Subcutaneous adipose tissue (tissue), 4 donors: ENCODE data around the gene CDPF1. TPM values are rescaled to one million over a fixed set of nuclear protein-coding genes. Genes with fewer than 3 reads are reported as not detected.

Experiments
- total RNA-seq, 4 donors: library from RNA; depleted of rRNA; stranded (reverse); fragments of >200 nt; gene quantifications; one replicate each; pipeline ENCODE4 v1.1.0, GENCODE V29; 2016
- TF ChIP-seq, protein P1 (sequence below): fragments of 450-650 bp; IDR thresholded peaks from one replicate; pipeline ENCODE4 v1.5.1; 2016; ENCODE audit warnings: low read depth, mild to moderate bottlenecking, control low read depth, antibody characterized with exemption, moderate library complexity

CDPF1 gene
- total RNA-seq, 4 donors from 2014 or later: 3.4 to 13.6 (median 9.2) TPM

DNA sequence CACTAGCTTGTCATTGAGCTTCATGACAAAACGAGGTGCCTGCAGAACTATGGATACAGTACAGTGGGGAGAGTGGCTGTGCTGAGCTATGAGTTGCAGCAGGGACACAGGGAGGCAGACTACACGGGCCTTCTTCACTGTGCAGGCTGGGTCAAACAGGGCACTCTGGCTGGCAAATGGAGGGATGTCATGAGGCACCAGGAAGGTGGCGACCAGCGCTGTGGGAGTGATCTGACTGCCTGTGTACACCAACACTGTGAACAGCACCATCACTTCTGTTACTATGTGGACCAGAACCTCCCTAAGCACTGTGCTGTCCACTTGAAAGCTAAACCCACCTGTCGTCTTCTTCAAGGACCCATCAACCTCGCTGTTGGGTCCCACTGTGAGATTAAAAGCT, 9.9 kb upstream of the CDPF1 start:
- TF ChIP-seq, protein P1, sequence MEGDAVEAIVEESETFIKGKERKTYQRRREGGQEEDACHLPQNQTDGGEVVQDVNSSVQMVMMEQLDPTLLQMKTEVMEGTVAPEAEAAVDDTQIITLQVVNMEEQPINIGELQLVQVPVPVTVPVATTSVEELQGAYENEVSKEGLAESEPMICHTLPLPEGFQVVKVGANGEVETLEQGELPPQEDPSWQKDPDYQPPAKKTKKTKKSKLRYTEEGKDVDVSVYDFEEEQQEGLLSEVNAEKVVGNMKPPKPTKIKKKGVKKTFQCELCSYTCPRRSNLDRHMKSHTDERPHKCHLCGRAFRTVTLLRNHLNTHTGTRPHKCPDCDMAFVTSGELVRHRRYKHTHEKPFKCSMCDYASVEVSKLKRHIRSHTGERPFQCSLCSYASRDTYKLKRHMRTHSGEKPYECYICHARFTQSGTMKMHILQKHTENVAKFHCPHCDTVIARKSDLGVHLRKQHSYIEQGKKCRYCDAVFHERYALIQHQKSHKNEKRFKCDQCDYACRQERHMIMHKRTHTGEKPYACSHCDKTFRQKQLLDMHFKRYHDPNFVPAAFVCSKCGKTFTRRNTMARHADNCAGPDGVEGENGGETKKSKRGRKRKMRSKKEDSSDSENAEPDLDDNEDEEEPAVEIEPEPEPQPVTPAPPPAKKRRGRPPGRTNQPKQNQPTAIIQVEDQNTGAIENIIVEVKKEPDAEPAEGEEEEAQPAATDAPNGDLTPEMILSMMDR: no peak

DNA sequence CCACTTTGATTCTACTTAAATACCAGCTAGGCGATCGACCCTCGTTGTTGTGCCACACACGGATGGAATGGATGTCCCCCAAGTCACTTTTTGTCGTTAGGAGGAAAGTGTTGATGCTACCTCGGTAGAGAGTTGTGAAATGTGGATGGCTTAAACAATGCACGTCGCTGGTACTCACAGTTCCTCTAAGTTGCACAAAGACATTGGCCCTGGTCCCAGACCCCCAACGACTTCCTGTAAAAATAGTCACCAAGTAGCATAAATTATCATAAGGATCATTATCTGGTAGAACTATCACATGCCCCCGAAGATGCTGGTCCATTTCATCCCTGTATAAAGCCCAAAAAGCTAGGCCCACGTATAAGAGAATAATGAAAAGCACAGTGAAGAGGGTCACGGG, 9.3 kb upstream of the CDPF1 start:
- TF ChIP-seq, protein P1: no peak

DNA sequence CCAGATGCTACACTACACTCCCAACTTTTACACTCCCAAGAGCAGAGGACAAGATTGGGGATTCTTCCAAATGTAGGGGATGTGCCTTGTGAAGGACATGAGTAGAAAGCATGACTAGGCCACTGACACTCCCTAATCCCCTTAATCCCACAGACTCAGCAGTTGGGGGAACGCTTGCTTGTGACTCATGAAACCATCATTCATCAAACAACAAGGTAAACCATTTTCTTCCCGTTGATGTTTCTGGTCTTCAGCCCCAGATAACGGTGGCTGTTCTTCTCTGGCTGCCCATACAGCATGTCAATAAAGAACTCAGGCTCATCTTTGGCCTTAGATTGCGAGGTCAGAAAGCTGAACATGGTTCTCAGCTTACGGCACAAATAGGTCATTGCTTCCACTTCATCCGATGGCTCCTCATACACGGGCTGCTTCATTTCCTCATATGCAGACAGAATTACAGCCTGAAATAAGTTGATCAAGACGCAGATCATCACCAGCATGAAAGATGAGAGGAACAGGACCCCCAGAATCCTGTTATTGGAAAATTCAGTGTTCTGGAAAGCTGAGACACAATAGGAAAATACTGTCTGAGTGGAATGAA, 6.4 kb upstream of the CDPF1 start:
- TF ChIP-seq, protein P1: no peak

DNA sequence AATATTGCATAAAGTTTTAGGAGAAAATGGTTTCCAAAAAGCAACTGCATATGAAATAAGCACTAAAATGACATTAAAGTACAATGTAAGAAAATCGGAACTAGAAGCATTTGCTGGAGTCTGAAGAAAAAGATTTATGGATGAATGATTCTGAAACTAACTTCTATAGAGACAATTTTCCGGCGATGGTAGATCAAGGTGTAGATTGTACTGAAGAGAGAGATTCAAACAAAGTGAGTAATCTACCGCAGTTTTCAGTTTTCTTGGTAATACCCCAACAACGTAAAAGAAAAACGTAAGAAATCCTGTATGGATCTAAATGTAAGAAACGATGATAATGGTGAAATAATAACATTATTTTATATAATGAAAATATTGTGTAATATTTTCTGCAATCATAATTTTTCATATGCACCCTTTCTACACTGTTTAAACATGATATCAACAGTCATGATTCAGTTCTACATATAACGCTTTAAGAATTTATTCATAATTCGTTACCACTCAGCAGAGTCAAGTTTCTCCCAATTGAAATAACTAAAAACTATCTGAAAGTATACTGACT, 1.8 kb upstream of the CDPF1 start:
- TF ChIP-seq, protein P1: no peak

DNA sequence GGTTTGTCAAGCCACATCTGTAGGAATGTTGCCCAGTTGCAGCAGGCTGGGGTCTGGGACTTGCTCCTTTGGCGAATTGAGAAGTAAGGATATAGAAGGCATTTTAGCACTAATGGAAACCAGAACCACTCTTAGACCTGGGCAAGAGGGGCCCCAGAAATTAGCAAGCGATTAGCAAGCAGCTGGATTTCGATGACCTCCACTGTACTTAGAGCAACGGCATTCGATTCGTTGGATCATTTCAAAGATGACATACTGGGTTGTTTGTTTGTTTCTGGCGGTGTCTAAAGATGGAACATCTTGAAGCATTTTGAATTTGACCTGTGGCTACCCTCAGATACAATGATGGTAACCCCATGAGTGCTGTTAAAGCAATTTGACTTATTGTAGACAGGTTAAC, 1.2 kb upstream of the CDPF1 start:
- TF ChIP-seq, protein P1: no peak

DNA sequence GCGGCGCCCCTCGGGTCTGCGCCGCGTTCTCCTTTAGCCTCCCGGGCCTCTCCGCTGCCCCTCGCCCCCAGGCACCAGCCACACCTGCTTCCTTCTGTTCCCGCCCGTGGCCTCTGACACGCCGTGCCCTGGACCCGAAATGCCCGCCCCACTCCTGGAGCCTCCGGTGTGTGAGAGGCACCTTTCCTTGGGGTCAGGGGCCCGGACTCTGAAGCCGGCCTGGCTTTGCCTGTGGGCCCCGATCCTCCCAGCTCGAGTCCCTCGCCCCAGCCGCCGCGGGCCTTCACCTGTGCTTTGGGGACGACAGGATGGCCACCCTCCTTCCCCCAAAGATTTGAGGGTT, 661 bp upstream of the CDPF1 start:
- TF ChIP-seq, protein P1: no peak

DNA sequence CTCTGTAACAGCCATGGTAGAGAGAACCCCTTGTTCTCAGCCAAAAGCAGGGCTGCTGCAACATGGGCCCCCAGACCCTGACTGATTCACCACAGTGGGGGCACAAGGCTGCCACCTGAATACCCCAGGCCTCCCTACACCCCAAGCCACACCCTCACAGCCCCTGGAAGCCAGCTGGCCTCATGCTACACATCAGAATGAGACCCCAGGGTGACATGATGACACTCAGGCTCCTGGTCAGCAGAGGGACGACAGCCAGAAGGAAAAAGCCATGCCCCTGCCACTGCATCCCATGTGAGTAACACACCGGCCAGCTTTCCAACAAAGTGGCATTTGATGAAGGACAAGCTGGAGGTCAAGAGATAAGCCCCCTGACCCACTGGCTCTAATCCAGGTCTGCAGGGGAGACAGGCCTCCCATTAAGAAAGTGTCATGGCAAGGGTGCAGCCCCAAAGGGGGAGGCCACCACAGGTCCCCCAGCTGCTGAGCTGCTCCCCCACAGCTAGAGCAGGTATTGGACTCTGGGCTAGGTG, 2.6 kb downstream of the CDPF1 start:
- TF ChIP-seq, protein P1: no peak
